Measurements from ENCODE around the gene SRMS.

DNA sequence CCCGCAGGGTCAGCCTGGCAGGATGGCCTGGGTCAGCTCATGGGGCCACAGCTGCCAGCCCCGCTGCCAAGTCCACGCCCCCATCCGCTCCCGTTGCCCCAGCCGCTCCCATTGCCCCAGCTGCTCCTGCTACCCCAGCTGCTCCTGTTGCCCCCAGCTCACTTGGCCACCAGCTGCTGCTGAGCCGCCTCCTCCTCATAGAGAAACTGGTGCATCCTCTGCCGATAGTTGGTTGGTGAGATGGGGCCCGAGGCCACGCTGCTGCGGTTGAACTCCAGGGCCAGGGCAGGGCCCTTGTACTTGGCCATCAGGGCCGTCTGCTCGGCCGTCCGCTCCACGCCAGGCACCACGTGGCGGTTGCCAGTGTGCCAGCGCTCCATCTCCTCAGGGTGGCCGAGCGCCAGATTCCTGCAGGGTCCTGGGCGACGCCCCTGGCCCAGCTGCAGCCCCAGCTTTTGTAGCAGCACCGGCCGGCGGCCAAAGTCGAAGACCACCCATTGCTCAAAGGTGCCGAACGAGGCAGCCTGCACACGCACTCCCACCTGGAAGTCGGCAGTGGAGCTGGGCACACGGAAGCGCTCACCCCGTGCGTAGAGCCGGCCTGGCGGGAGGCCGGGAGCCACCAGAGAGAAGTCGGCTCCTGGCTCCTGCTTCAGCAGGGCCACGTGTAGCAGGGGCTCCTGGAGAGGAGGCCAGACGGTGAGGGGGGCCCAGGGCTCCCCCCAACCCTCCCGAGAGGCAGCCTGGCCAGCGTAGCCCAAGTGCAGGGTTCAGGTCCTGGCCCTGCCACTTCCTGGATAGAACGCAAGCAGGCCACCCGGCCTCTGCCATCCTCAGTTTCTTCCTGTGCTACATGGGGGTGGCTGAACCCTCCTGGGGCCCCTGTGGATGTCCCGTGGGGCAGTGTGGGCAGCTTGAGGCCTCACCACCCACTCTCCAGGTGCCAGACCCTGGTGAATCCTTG, 21.7 kb upstream of the SRMS start:
- TF ChIP-seq, protein P1, sequence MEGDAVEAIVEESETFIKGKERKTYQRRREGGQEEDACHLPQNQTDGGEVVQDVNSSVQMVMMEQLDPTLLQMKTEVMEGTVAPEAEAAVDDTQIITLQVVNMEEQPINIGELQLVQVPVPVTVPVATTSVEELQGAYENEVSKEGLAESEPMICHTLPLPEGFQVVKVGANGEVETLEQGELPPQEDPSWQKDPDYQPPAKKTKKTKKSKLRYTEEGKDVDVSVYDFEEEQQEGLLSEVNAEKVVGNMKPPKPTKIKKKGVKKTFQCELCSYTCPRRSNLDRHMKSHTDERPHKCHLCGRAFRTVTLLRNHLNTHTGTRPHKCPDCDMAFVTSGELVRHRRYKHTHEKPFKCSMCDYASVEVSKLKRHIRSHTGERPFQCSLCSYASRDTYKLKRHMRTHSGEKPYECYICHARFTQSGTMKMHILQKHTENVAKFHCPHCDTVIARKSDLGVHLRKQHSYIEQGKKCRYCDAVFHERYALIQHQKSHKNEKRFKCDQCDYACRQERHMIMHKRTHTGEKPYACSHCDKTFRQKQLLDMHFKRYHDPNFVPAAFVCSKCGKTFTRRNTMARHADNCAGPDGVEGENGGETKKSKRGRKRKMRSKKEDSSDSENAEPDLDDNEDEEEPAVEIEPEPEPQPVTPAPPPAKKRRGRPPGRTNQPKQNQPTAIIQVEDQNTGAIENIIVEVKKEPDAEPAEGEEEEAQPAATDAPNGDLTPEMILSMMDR (IDR thresholded peaks at IDR 0.05): no peak
- no peak for TF ChIP-seq EZH2 (IDR thresholded peaks at IDR 0.05; ENCODE audit: borderline replicate concordance, insufficient read depth, low read depth, low read length, poor library complexity, severe bottlenecking)
